ENCODE results near the gene B3GLCT. TPM values are rescaled to one million over a fixed set of nuclear protein-coding genes. Genes with fewer than 3 reads are reported as not detected.

B3GLCT gene
- total RNA-seq (1 to 10 TPM; 2.4 to 3.6 TPM), polyA plus RNA-seq (1 to 10 TPM; 1.5 to 2.0 TPM)

GRCh38 chr13:31199849-31200636 lies at the start of gene B3GLCT:
Gene B3GLCT, plus strand, starts transcription at chr13:31199975. Its CDS starts 110 bp downstream, at chr13:31200085.
- H3K27ac ChIP-seq (ENCODE audit: low read depth in 1 of 2, low read length in 2 of 2), result peak within 1 kb of the TSS; percentile 90 to 94
- peaks cover 2 to 18% (median 10%) of the 10 kb centered on the region in 4 donors for H3K4me1 ChIP-seq (ENCODE audit: control insufficient read depth in 4 of 4, insufficient read depth in 4 of 4, low read length in 3 of 4)
- under 1% methylated on average over 126 of the region's 126 CpGs for WGBS
- peak; percentile 86 for DNase-seq (ENCODE audit: low spot score)
- no peaks in the 10 kb centered on the region for H3K9me3 ChIP-seq (ENCODE audit: control insufficient read depth in 4 of 4, low read length in 3 of 4)
- H3K27me3 ChIP-seq (ENCODE audit: control insufficient read depth in 4 of 4, insufficient read depth in 4 of 4, low read length in 3 of 4), result no peaks in the 10 kb centered on the region
- peak; percentile 93 for TF ChIP-seq CTCF (IDR thresholded peaks at IDR 0.05; ENCODE audit: low read depth, low read length, missing input control)
- no peak for TF ChIP-seq EGR1 (IDR thresholded peaks at IDR 0.05; ENCODE audit: low read depth in 2 of 2)
- TF ChIP-seq RAD21 (IDR thresholded peaks at IDR 0.05), result peak in 1 of 2 donors; percentile 58
- peak within 1 kb of the TSS; percentile 53 to 95 (median 70) for H3K4me3 ChIP-seq (ENCODE audit: low read depth in 1 of 3, low read length in 3 of 3)
- peak within 1 kb of the TSS; percentile 49 to 68 for H3K9ac ChIP-seq (ENCODE audit: low read depth in 1 of 2, low read length in 2 of 2)
- no peaks in the 10 kb centered on the region for H3K36me3 ChIP-seq (ENCODE audit: control insufficient read depth in 4 of 4, insufficient read depth in 3 of 4, low read depth in 1 of 4, low read length in 3 of 4)

GRCh38 chr13:31150315-31150985 lies 49.3 kb upstream of the B3GLCT start:
- Histone ChIP-seq H3K9ac (ENCODE audit: low read depth in 1 of 2, low read length in 2 of 2) (no peak overlapping the region), H3K27me3 (ENCODE audit: control insufficient read depth in 4 of 4, insufficient read depth in 4 of 4, low read length in 3 of 4) (no peaks in the 10 kb centered on the region), H3K4me1 (ENCODE audit: control insufficient read depth in 4 of 4, insufficient read depth in 4 of 4, low read length in 3 of 4) (no peaks in the 10 kb centered on the region), H3K36me3 (ENCODE audit: control insufficient read depth in 4 of 4, insufficient read depth in 3 of 4, low read depth in 1 of 4, low read length in 3 of 4) (peaks cover 3 to 86% (median 74%) of the 10 kb centered on the region in 4 donors), H3K4me3 (ENCODE audit: low read depth in 1 of 3, low read length in 3 of 3) (no peak overlapping the region), H3K9me3 (ENCODE audit: control insufficient read depth in 4 of 4, low read length in 3 of 4) (no peaks in the 10 kb centered on the region), H3K27ac (ENCODE audit: low read depth in 1 of 2, low read length in 2 of 2) (no peak overlapping the region)
- no peak for DNase-seq (ENCODE audit: low spot score)
- TF ChIP-seq FOXA1 (IDR thresholded peaks at IDR 0.05) (no peak), YY1 (IDR thresholded peaks at IDR 0.05) (no peak), HNF4G (IDR thresholded peaks at IDR 0.05) (no peak), ATF3 (IDR thresholded peaks at IDR 0.05) (no peak), SP1 (IDR thresholded peaks at IDR 0.05) (no peak), JUND (IDR thresholded peaks at IDR 0.05) (no peak), NR2F2 (IDR thresholded peaks at IDR 0.05) (no peak), RXRA (IDR thresholded peaks at IDR 0.05) (no peak), HNF4A (conservative IDR thresholded peaks at IDR 0.05) (no peak), EGR1 (IDR thresholded peaks at IDR 0.05; ENCODE audit: low read depth in 2 of 2) (no peak), ZBTB33 (IDR thresholded peaks at IDR 0.05) (no peak), TAF1 (conservative IDR thresholded peaks at IDR 0.05) (no peak), MAX (IDR thresholded peaks at IDR 0.05) (no peak), FOXA2 (IDR thresholded peaks at IDR 0.05) (no peak), GABPA (IDR thresholded peaks at IDR 0.05 in 1 of 2, conservative IDR thresholded peaks at IDR 0.05 in 1 of 2) (no peak), RAD21 (IDR thresholded peaks at IDR 0.05) (no peak), CTCF (IDR thresholded peaks at IDR 0.05; ENCODE audit: low read depth, low read length, missing input control) (no peak), REST (IDR thresholded peaks at IDR 0.05) (no peak)
- 96% methylated on average over 4 of the region's 4 CpGs for WGBS

Measured in liver (tissue), 9 donors.